SU-DHL-6 (cell line): Measurements from ENCODE around the gene BSG.
A peak's percentile ranks its signal among the peaks of the same experiment; 100 is the strongest.

Source experiments
- H2AFZ ChIP-seq: fragments of 200-600 bp; sonication (generic); 2 replicates; pipeline ENCODE4 v1.6.1; 2014; ENCODE audit warnings: low read depth, mild to moderate bottlenecking, moderate library complexity, mixed read lengths, antibody characterized with exemption, low read length; ENCODE audit not compliant: severe bottlenecking
- H3F3A ChIP-seq: fragments of 200-600 bp; shearing (Covaris generic); 2 replicates; pipeline ENCODE4 v1.6.0; 2016; ENCODE audit warnings: antibody characterized with exemption, mild to moderate bottlenecking; ENCODE audit not compliant: insufficient read depth
- H3K27ac ChIP-seq: fragments of 200-600 bp; sonication (generic); 2 replicates; pipeline ENCODE4 v1.5.1; 2016; ENCODE audit warnings: low read depth, mild to moderate bottlenecking, low read length, moderate library complexity, mixed read lengths
- H3K27me3 ChIP-seq: fragments of 200-600 bp; sonication (generic), shearing (Covaris generic); 2 replicates; pipeline ENCODE4 v1.6.0; 2014; ENCODE audit warnings: mild to moderate bottlenecking, low read length
- H3K36me3 ChIP-seq: fragments of 200-600 bp; sonication (generic); 2 replicates; pipeline ENCODE4 v1.6.1; 2014; ENCODE audit warnings: mild to moderate bottlenecking, low read length, mixed read lengths
- H3K4me2 ChIP-seq: fragments of 300-600, 200-600 bp; shearing (Covaris generic), sonication (generic); 2 replicates; pipeline ENCODE4 v1.6.0; 2014; ENCODE audit warnings: low read length, low read depth, mild to moderate bottlenecking; ENCODE audit not compliant: poor library complexity, severe bottlenecking
- H3K4me3 ChIP-seq: fragments of 200-600 bp; sonication (generic); 2 replicates; pipeline ENCODE4 v1.5.1; 2014; ENCODE audit warnings: antibody characterized with exemption, low read length, mild to moderate bottlenecking, mixed read lengths; ENCODE audit not compliant: insufficient read depth, poor library complexity, severe bottlenecking
- H3K79me2 ChIP-seq: fragments of 200-600 bp; sonication (generic); 2 replicates; pipeline ENCODE4 v1.6.1; 2014; ENCODE audit warnings: mild to moderate bottlenecking, low read length, moderate library complexity; ENCODE audit not compliant: insufficient read depth
- H3K9ac ChIP-seq: fragments of 200-600 bp; sonication (generic); 2 replicates; pipeline ENCODE4 v1.7.0; 2014; ENCODE audit warnings: mild to moderate bottlenecking, low read length
- H3K9me2 ChIP-seq: fragments of 200-600 bp; sonication (generic); replicated peaks from 2 replicates; pipeline ENCODE4 v1.6.1; 2014; ENCODE audit warnings: low read length; ENCODE audit not compliant: insufficient read depth
- H3K9me3 ChIP-seq: fragments of 200-600 bp; sonication (generic); 2 replicates; pipeline ENCODE4 v1.6.1; 2014; ENCODE audit warnings: low read length, mixed read lengths; ENCODE audit not compliant: insufficient read depth
- H4K20me1 ChIP-seq: fragments of 200-600 bp; sonication (generic); 2 replicates; pipeline ENCODE4 v1.6.1; 2014; ENCODE audit warnings: low read depth, mild to moderate bottlenecking, antibody characterized with exemption, low read length, moderate library complexity, mixed read lengths
- CTCF ChIP-seq: fragments of 200-600 bp; sonication (generic); IDR thresholded peaks from one replicate; pipeline ENCODE4 v1.5.1; 2017; ENCODE audit warnings: antibody characterized with exemption, mild to moderate bottlenecking, low read length, moderate library complexity; ENCODE audit not compliant: insufficient read depth, poor library complexity, severe bottlenecking
- EZH2phosphoT487 ChIP-seq: fragments of 200-600 bp; sonication (generic), shearing (Covaris generic); conservative IDR thresholded peaks from 2 replicates; pipeline ENCODE4 v1.6.1; 2018; ENCODE audit warnings: mild to moderate bottlenecking, antibody characterized with exemption, low read length, moderate library complexity, mixed read lengths

BSG gene

GRCh38 chr19:525029-525428 lies 47.4 kb upstream of the BSG start:
- Histone ChIP-seq H2AFZ (no peak overlapping the region), H3K4me3 (no peak overlapping the region), H3K27ac (no peak overlapping the region), H3K4me2 (no peak overlapping the region), H3K9me3 (no peaks in the 10 kb centered on the region), H3K36me3 (no peaks in the 10 kb centered on the region), H3K79me2 (no peaks in the 10 kb centered on the region), H3K27me3 (no peaks in the 10 kb centered on the region), H4K20me1 (no peaks in the 10 kb centered on the region), H3K9me2 (no peaks in the 10 kb centered on the region), H3F3A (no peaks in the 10 kb centered on the region), H3K9ac (no peak overlapping the region)
- no peak for TF ChIP-seq CTCF
- no peak for TF ChIP-seq EZH2phosphoT487

GRCh38 chr19:525857-526419 lies 46.5 kb upstream of the BSG start:
- no peaks in the 10 kb centered on the region for H3F3A ChIP-seq
- no peak overlapping the region for H3K9ac ChIP-seq
- no peaks in the 10 kb centered on the region for H3K27me3 ChIP-seq
- TF ChIP-seq CTCF, result no peak
- TF ChIP-seq EZH2phosphoT487, result no peak
- no peaks in the 10 kb centered on the region for H4K20me1 ChIP-seq
- H2AFZ ChIP-seq, result no peak overlapping the region
- H3K9me3 ChIP-seq, result no peaks in the 10 kb centered on the region
- no peaks in the 10 kb centered on the region for H3K36me3 ChIP-seq
- H3K9me2 ChIP-seq, result no peaks in the 10 kb centered on the region
- H3K4me2 ChIP-seq, result no peak overlapping the region
- no peak overlapping the region for H3K27ac ChIP-seq
- H3K4me3 ChIP-seq, result no peak overlapping the region
- H3K79me2 ChIP-seq, result no peaks in the 10 kb centered on the region

- Histone ChIP-seq H3K36me3 (no peaks in the 10 kb centered on the region), H3K4me3 (peak overlapping the region; percentile 89), H4K20me1 (no peaks in the 10 kb centered on the region), H3K27me3 (no peaks in the 10 kb centered on the region), H2AFZ (peak overlapping the region; percentile 92), H3K4me2 (peak overlapping the region; percentile 62), H3K9me3 (no peaks in the 10 kb centered on the region), H3K9me2 (no peaks in the 10 kb centered on the region), H3K79me2 (peaks cover 25% of the 10 kb centered on the region), H3F3A (no peaks in the 10 kb centered on the region), H3K27ac (no peak overlapping the region), H3K9ac (peak overlapping the region; percentile 89)
- TF ChIP-seq EZH2phosphoT487 (no peak), CTCF (no peak)
Observed at GRCh38 chr19:530134-531008, 42.0 kb upstream of the BSG start.
